Neural crest cell (in vitro differentiated cells): Measurements from ENCODE around the gene PDCD6IP. TPM values are rescaled to one million over a fixed set of nuclear protein-coding genes. Genes with fewer than 3 reads are reported as not detected.

Experiments
- DNase-seq: peaks from one replicate; pipeline ENCODE4 v3.0.0; 2021; ENCODE audit warnings: low read depth, mixed read lengths, low spot score
- H3K27ac Mint-ChIP-seq: one replicate; pipeline ENCODE4 v1.8.0; 2021; ENCODE audit warnings: mild to moderate bottlenecking, mixed read lengths; ENCODE audit not compliant: unreplicated experiment
- H3K27me3 Mint-ChIP-seq: 2 replicates; pipeline ENCODE4 v1.8.0; 2021; ENCODE audit warnings: low read depth, mild to moderate bottlenecking, mixed read lengths
- H3K36me3 Mint-ChIP-seq: 2 replicates; pipeline ENCODE4 v1.8.0; 2021; ENCODE audit warnings: low read depth, mild to moderate bottlenecking, mixed read lengths
- H3K4me1 Mint-ChIP-seq: 2 replicates; pipeline ENCODE4 v1.8.0; 2021; ENCODE audit warnings: mixed read lengths
- H3K4me3 Mint-ChIP-seq: one replicate; pipeline ENCODE4 v1.8.0; 2021; ENCODE audit warnings: mild to moderate bottlenecking, mixed read lengths
- H3K9me3 Mint-ChIP-seq: 2 replicates; pipeline ENCODE4 v1.8.0; 2021; ENCODE audit warnings: mixed read lengths
- CTCF ChIP-seq: fragments of 200-600 bp; sonication (generic); conservative IDR thresholded peaks from 2 replicates; pipeline ENCODE4 v1.5.0; 2021; ENCODE audit warnings: antibody characterized with exemption, mild to moderate bottlenecking
- total RNA-seq: library from RNA; stranded (reverse); gene quantifications from 2 replicates; pipeline ENCODE4 v1.2.1, GENCODE V29; 2021

Gene PDCD6IP
- total RNA-seq, 1 donor from 2014 or later, result 150 TPM

- Mint-ChIP-seq H3K36me3 (no peaks in the 10 kb centered on the region), H3K4me1 (peaks cover 15% of the 10 kb centered on the region), H3K9me3 (no peaks in the 10 kb centered on the region), H3K27ac (no peak overlapping the region), H3K4me3 (no peak overlapping the region), H3K27me3 (no peaks in the 10 kb centered on the region)
- no peak for TF ChIP-seq CTCF
- no peak for DNase-seq
Measured at GRCh38 chr3:33911525-33912322, 113.3 kb downstream of the PDCD6IP start.

GRCh38 chr3:33914212-33914611 is 115.8 kb downstream of the PDCD6IP start:
- DNase-seq, result no peak
- Mint-ChIP-seq H3K4me1 (peaks cover 17% of the 10 kb centered on the region), H3K9me3 (no peaks in the 10 kb centered on the region), H3K4me3 (no peak overlapping the region), H3K27ac (no peak overlapping the region), H3K27me3 (no peaks in the 10 kb centered on the region), H3K36me3 (no peaks in the 10 kb centered on the region)
- TF ChIP-seq CTCF, result no peak

- H3K4me3 Mint-ChIP-seq, result no peak overlapping the region
- DNase-seq, result no peak
- TF ChIP-seq CTCF, result no peak
- H3K27me3 Mint-ChIP-seq, result no peaks in the 10 kb centered on the region
- H3K27ac Mint-ChIP-seq, result peak overlapping the region; percentile 5
- peaks cover 22% of the 10 kb centered on the region for H3K4me1 Mint-ChIP-seq
- H3K36me3 Mint-ChIP-seq, result no peaks in the 10 kb centered on the region
- H3K9me3 Mint-ChIP-seq, result no peaks in the 10 kb centered on the region
Measured at GRCh38 chr3:33914731-33915379, 116.4 kb downstream of the PDCD6IP start.

GRCh38 chr3:33915796-33916546 is 117.5 kb downstream of the PDCD6IP start:
- H3K4me1 Mint-ChIP-seq, result peaks cover 22% of the 10 kb centered on the region
- peak; percentile 53 for TF ChIP-seq CTCF
- H3K27ac Mint-ChIP-seq, result no peak overlapping the region
- no peak overlapping the region for H3K4me3 Mint-ChIP-seq
- H3K27me3 Mint-ChIP-seq, result no peaks in the 10 kb centered on the region
- H3K36me3 Mint-ChIP-seq, result no peaks in the 10 kb centered on the region
- no peak for DNase-seq
- no peaks in the 10 kb centered on the region for H3K9me3 Mint-ChIP-seq

- peak overlapping the region; percentile 52 for H3K27ac Mint-ChIP-seq
- H3K36me3 Mint-ChIP-seq, result no peaks in the 10 kb centered on the region
- peaks cover 27% of the 10 kb centered on the region for H3K4me1 Mint-ChIP-seq
- no peak for TF ChIP-seq CTCF
- no peaks in the 10 kb centered on the region for H3K27me3 Mint-ChIP-seq
- H3K9me3 Mint-ChIP-seq, result peaks cover 10% of the 10 kb centered on the region
- H3K4me3 Mint-ChIP-seq, result no peak overlapping the region
- DNase-seq, result no peak
Measured at GRCh38 chr3:33918126-33918756, 119.8 kb downstream of the PDCD6IP start.
